ENCODE data around the gene CHAD.
"Not testable (repeated sequence)": the region's sequence is repeated elsewhere in the genome, so short reads cannot be mapped to it uniquely, and the experiment has no call there.

CHAD gene

GRCh38 chr17:50457621-50458020, 11.1 kb downstream of the CHAD start:
- DNase-seq (ENCODE audit: low read depth) = no peak

- DNase-seq (ENCODE audit: low read depth) = no peak
Observed at GRCh38 chr17:50453901-50454300, 14.8 kb downstream of the CHAD start.

GRCh38 chr17:50452630-50453300, 15.9 kb downstream of the CHAD start:
- DNase-seq (ENCODE audit: low read depth) = no peak

GRCh38 chr17:50451943-50452629, 16.6 kb downstream of the CHAD start:
- DNase-seq (ENCODE audit: low read depth) = no peak

GRCh38 chr17:50448643-50449042, 20.0 kb downstream of the CHAD start:
- no peak for DNase-seq (ENCODE audit: low read depth)

GRCh38 chr17:50447870-50448595, 20.6 kb downstream of the CHAD start:
- no peak for DNase-seq (ENCODE audit: low read depth)

- no peak for DNase-seq (ENCODE audit: low read depth)
Observed at GRCh38 chr17:50445730-50446325, 22.9 kb downstream of the CHAD start.

GRCh38 chr17:50444841-50445715, 23.6 kb downstream of the CHAD start:
- no peak for DNase-seq (ENCODE audit: low read depth)

GRCh38 chr17:50443505-50443974, 25.1 kb downstream of the CHAD start:
- DNase-seq (ENCODE audit: low read depth) = no peak

- DNase-seq (ENCODE audit: low read depth) = no peak
Observed at GRCh38 chr17:50440838-50441829, 27.5 kb downstream of the CHAD start.

- no peak for DNase-seq (ENCODE audit: low read depth)
Observed at GRCh38 chr17:50440172-50440837, 28.4 kb downstream of the CHAD start.

GRCh38 chr17:50439008-50439407, 29.7 kb downstream of the CHAD start:
- no peak for DNase-seq (ENCODE audit: low read depth)

- DNase-seq (ENCODE audit: low read depth) = no peak
Observed at GRCh38 chr17:50437409-50437808, 31.3 kb downstream of the CHAD start.

GRCh38 chr17:50432125-50432762, 36.4 kb downstream of the CHAD start:
- DNase-seq (ENCODE audit: low read depth) = no peak

- DNase-seq (ENCODE audit: low read depth) = no peak
Observed at GRCh38 chr17:50430821-50431618, 37.7 kb downstream of the CHAD start.

GRCh38 chr17:50429793-50430192, 38.9 kb downstream of the CHAD start:
- no peak for DNase-seq (ENCODE audit: low read depth)

GRCh38 chr17:50428831-50429424, 39.8 kb downstream of the CHAD start:
- no peak for DNase-seq (ENCODE audit: low read depth)

GRCh38 chr17:50428126-50428525, 40.6 kb downstream of the CHAD start:
- not testable (repeated sequence) for DNase-seq (ENCODE audit: low read depth)
